ENCODE data around the gene ZMYND8.

ZMYND8 gene

GRCh38 chr20:47238780-47239718, 117.5 kb downstream of the ZMYND8 start:
- Histone ChIP-seq H3K4me3 (ENCODE audit: low read length in 2 of 2) (no peak overlapping the region), H3K18ac (ENCODE audit: low read length) (no peak overlapping the region), H3K4me1 (ENCODE audit: control insufficient read depth in 2 of 2, insufficient read depth in 1 of 2, low read depth in 1 of 2, low read length in 2 of 2) (no peaks in the 10 kb centered on the region), H3K14ac (ENCODE audit: low read length) (no peak overlapping the region), H3K9ac (ENCODE audit: low read depth, low read length, poor library complexity) (no peak overlapping the region), H3K9me3 (replicated peaks in 1 of 2; ENCODE audit: control insufficient read depth in 2 of 2, insufficient read depth in 1 of 2, low read depth in 1 of 2, low read length in 2 of 2) (no peaks in the 10 kb centered on the region), H2BK5ac (ENCODE audit: low read length) (no peak overlapping the region), H3K27ac (replicated peaks; ENCODE audit: low read length) (no peak overlapping the region), H3K23ac (ENCODE audit: low read depth, low read length, poor library complexity) (no peak overlapping the region), H4K91ac (ENCODE audit: low read depth, low read length, poor library complexity) (no peak overlapping the region), H2BK15ac (ENCODE audit: low read length) (no peak overlapping the region), H3K27me3 (ENCODE audit: control insufficient read depth in 3 of 3, insufficient read depth in 3 of 3, low read depth in 1 of 3, low read length in 3 of 3) (no peaks in the 10 kb centered on the region), H3K36me3 (replicated peaks in 1 of 2; ENCODE audit: control insufficient read depth in 2 of 2, insufficient read depth in 2 of 2, low read length in 2 of 2) (peaks cover 39 to 96% of the 10 kb centered on the region in 2 donors), H2BK12ac (ENCODE audit: low read length) (no peak overlapping the region), H2BK120ac (ENCODE audit: low read depth, low read length) (no peak overlapping the region), H2AK5ac (ENCODE audit: low read depth, low read length) (no peak overlapping the region), H3K4ac (ENCODE audit: low read length) (no peak overlapping the region), H4K8ac (ENCODE audit: low read depth, low read length) (no peak overlapping the region), H2AFZ (ENCODE audit: low read length) (no peak overlapping the region), H3K79me1 (ENCODE audit: low read depth, low read length) (peaks cover 2% of the 10 kb centered on the region), H3K4me2 (ENCODE audit: insufficient read depth, low read length, poor library complexity, severe bottlenecking) (no peak overlapping the region)
- WGBS, 2 donors (ENCODE audit: extremely low coverage in 2 of 2, insufficient read length in 2 of 2, insufficient replicate concordance in 1 of 2) = no CpG with 5 or more reads among the region's 51 CpGs
- no peak for DNase-seq (ENCODE audit: low spot score)

- H3K27me3 ChIP-seq (ENCODE audit: control insufficient read depth in 3 of 3, insufficient read depth in 3 of 3, low read depth in 1 of 3, low read length in 3 of 3) = no peaks in the 10 kb centered on the region
- peaks cover 0 to 2% of the 10 kb centered on the region in 2 donors for H3K4me1 ChIP-seq (ENCODE audit: control insufficient read depth in 2 of 2, insufficient read depth in 1 of 2, low read depth in 1 of 2, low read length in 2 of 2)
- no peak overlapping the region for H3K27ac ChIP-seq (replicated peaks; ENCODE audit: low read length)
- H3K4me2 ChIP-seq (ENCODE audit: insufficient read depth, low read length, poor library complexity, severe bottlenecking) = no peak overlapping the region
- H2AFZ ChIP-seq (ENCODE audit: low read length) = no peak overlapping the region
- H3K79me1 ChIP-seq (ENCODE audit: low read depth, low read length) = peaks cover 2% of the 10 kb centered on the region
- no peak overlapping the region for H4K91ac ChIP-seq (ENCODE audit: low read depth, low read length, poor library complexity)
- H3K9ac ChIP-seq (ENCODE audit: low read depth, low read length, poor library complexity) = no peak overlapping the region
- no peak overlapping the region for H2BK12ac ChIP-seq (ENCODE audit: low read length)
- no peak overlapping the region for H3K4ac ChIP-seq (ENCODE audit: low read length)
- peaks cover 47 to 96% of the 10 kb centered on the region in 2 donors for H3K36me3 ChIP-seq (replicated peaks in 1 of 2; ENCODE audit: control insufficient read depth in 2 of 2, insufficient read depth in 2 of 2, low read length in 2 of 2)
- no peak overlapping the region for H4K8ac ChIP-seq (ENCODE audit: low read depth, low read length)
- no peak overlapping the region for H2BK120ac ChIP-seq (ENCODE audit: low read depth, low read length)
- WGBS, 2 donors (ENCODE audit: extremely low coverage in 2 of 2, insufficient read length in 2 of 2, insufficient replicate concordance in 1 of 2) = no CpG with 5 or more reads among the region's 4 CpGs
- no peak for DNase-seq (ENCODE audit: low spot score)
- H3K4me3 ChIP-seq (ENCODE audit: low read length in 2 of 2) = no peak overlapping the region
- H3K14ac ChIP-seq (ENCODE audit: low read length) = no peak overlapping the region
- no peak overlapping the region for H2BK15ac ChIP-seq (ENCODE audit: low read length)
- H3K18ac ChIP-seq (ENCODE audit: low read length) = no peak overlapping the region
- H3K9me3 ChIP-seq (replicated peaks in 1 of 2; ENCODE audit: control insufficient read depth in 2 of 2, insufficient read depth in 1 of 2, low read depth in 1 of 2, low read length in 2 of 2) = no peaks in the 10 kb centered on the region
- H2BK5ac ChIP-seq (ENCODE audit: low read length) = no peak overlapping the region
- no peak overlapping the region for H3K23ac ChIP-seq (ENCODE audit: low read depth, low read length, poor library complexity)
- H2AK5ac ChIP-seq (ENCODE audit: low read depth, low read length) = no peak overlapping the region
Measured at GRCh38 chr20:47237715-47238114, 118.8 kb downstream of the ZMYND8 start.

GRCh38 chr20:47236639-47236900, 119.9 kb downstream of the ZMYND8 start:
- H4K8ac ChIP-seq (ENCODE audit: low read depth, low read length) = no peak overlapping the region
- no peaks in the 10 kb centered on the region for H3K9me3 ChIP-seq (replicated peaks in 1 of 2; ENCODE audit: control insufficient read depth in 2 of 2, insufficient read depth in 1 of 2, low read depth in 1 of 2, low read length in 2 of 2)
- WGBS, 2 donors (ENCODE audit: extremely low coverage in 2 of 2, insufficient read length in 2 of 2, insufficient replicate concordance in 1 of 2) = no CpG with 5 or more reads among the region's 1 CpG
- no peak overlapping the region for H2AFZ ChIP-seq (ENCODE audit: low read length)
- no peak overlapping the region for H2BK120ac ChIP-seq (ENCODE audit: low read depth, low read length)
- no peak overlapping the region for H3K23ac ChIP-seq (ENCODE audit: low read depth, low read length, poor library complexity)
- H3K79me1 ChIP-seq (ENCODE audit: low read depth, low read length) = peaks cover 2% of the 10 kb centered on the region
- peak overlapping the region; percentile 3 for H3K14ac ChIP-seq (ENCODE audit: low read length)
- no peak overlapping the region for H3K4me2 ChIP-seq (ENCODE audit: insufficient read depth, low read length, poor library complexity, severe bottlenecking)
- H2BK5ac ChIP-seq (ENCODE audit: low read length) = no peak overlapping the region
- H3K18ac ChIP-seq (ENCODE audit: low read length) = no peak overlapping the region
- H3K36me3 ChIP-seq (replicated peaks in 1 of 2; ENCODE audit: control insufficient read depth in 2 of 2, insufficient read depth in 2 of 2, low read length in 2 of 2) = peaks cover 43 to 99% of the 10 kb centered on the region in 2 donors
- H3K9ac ChIP-seq (ENCODE audit: low read depth, low read length, poor library complexity) = no peak overlapping the region
- no peaks in the 10 kb centered on the region for H3K27me3 ChIP-seq (ENCODE audit: control insufficient read depth in 3 of 3, insufficient read depth in 3 of 3, low read depth in 1 of 3, low read length in 3 of 3)
- no peak overlapping the region for H2AK5ac ChIP-seq (ENCODE audit: low read depth, low read length)
- no peak overlapping the region for H3K4ac ChIP-seq (ENCODE audit: low read length)
- no peak overlapping the region for H3K27ac ChIP-seq (replicated peaks; ENCODE audit: low read length)
- no peak overlapping the region for H3K4me3 ChIP-seq (ENCODE audit: low read length in 2 of 2)
- H3K4me1 ChIP-seq (ENCODE audit: control insufficient read depth in 2 of 2, insufficient read depth in 1 of 2, low read depth in 1 of 2, low read length in 2 of 2) = peaks cover 0 to 2% of the 10 kb centered on the region in 2 donors
- H2BK15ac ChIP-seq (ENCODE audit: low read length) = no peak overlapping the region
- H2BK12ac ChIP-seq (ENCODE audit: low read length) = no peak overlapping the region
- DNase-seq (ENCODE audit: low spot score) = no peak
- no peak overlapping the region for H4K91ac ChIP-seq (ENCODE audit: low read depth, low read length, poor library complexity)

DNA sequence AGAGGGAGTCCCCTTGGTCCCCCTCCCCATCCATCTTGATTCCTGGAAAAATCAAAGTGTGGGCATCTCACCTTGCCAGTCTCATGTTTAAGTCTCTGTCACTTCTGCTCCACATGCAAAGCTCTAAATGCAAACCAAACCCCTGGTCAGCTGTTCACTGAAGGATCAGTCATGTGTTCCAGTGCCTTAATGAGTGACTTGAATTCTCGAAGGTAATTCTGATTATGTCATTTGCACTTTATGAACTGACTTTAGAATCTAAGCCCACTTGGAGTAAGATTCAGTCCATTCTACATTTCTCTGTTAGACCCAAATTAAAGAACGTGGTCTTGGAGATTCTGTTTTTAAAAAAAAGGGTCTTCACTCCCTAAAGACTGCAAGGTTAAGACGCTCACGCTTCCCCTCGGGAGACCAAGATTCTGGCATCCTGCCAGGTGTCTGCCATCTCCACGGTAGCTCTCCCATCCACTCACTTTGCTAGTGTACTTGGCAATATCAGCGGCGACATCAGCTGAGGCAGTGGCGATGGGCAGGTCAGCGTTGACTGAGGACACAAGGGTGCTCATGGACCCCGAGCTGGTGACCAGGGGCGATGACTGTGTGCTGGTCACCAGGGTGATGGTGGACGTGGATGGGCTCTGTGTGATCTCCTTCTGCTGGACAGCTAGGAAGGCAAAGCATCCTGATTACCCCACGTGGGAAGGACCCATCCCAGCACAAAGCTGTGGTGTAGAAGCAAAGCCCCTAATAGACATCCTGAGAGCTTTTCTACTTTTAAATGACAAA, 120.5 kb downstream of the ZMYND8 start:
- Histone ChIP-seq H3K14ac (ENCODE audit: low read length) (no peak overlapping the region), H3K18ac (ENCODE audit: low read length) (no peak overlapping the region), H3K36me3 (replicated peaks in 1 of 2; ENCODE audit: control insufficient read depth in 2 of 2, insufficient read depth in 2 of 2, low read length in 2 of 2) (peaks cover 40 to 99% of the 10 kb centered on the region in 2 donors), H2BK15ac (ENCODE audit: low read length) (no peak overlapping the region), H3K4me2 (ENCODE audit: insufficient read depth, low read length, poor library complexity, severe bottlenecking) (no peak overlapping the region), H3K23ac (ENCODE audit: low read depth, low read length, poor library complexity) (no peak overlapping the region), H3K27me3 (ENCODE audit: control insufficient read depth in 3 of 3, insufficient read depth in 3 of 3, low read depth in 1 of 3, low read length in 3 of 3) (no peaks in the 10 kb centered on the region), H3K9ac (ENCODE audit: low read depth, low read length, poor library complexity) (peak overlapping the region; percentile 22), H2BK12ac (ENCODE audit: low read length) (no peak overlapping the region), H3K4me3 (ENCODE audit: low read length in 2 of 2) (no peak overlapping the region), H3K4ac (ENCODE audit: low read length) (no peak overlapping the region), H3K4me1 (ENCODE audit: control insufficient read depth in 2 of 2, insufficient read depth in 1 of 2, low read depth in 1 of 2, low read length in 2 of 2) (peaks cover 0 to 4% of the 10 kb centered on the region in 2 donors), H2AFZ (ENCODE audit: low read length) (no peak overlapping the region), H3K79me1 (ENCODE audit: low read depth, low read length) (peaks cover 2% of the 10 kb centered on the region), H4K91ac (ENCODE audit: low read depth, low read length, poor library complexity) (no peak overlapping the region), H4K8ac (ENCODE audit: low read depth, low read length) (no peak overlapping the region), H3K9me3 (replicated peaks in 1 of 2; ENCODE audit: control insufficient read depth in 2 of 2, insufficient read depth in 1 of 2, low read depth in 1 of 2, low read length in 2 of 2) (no peaks in the 10 kb centered on the region), H3K27ac (replicated peaks; ENCODE audit: low read length) (no peak overlapping the region), H2BK5ac (ENCODE audit: low read length) (no peak overlapping the region), H2AK5ac (ENCODE audit: low read depth, low read length) (no peak overlapping the region), H2BK120ac (ENCODE audit: low read depth, low read length) (no peak overlapping the region)
- no peak for DNase-seq (ENCODE audit: low spot score)
- no CpG with 5 or more reads among the region's 14 CpGs for WGBS, 2 donors (ENCODE audit: extremely low coverage in 2 of 2, insufficient read length in 2 of 2, insufficient replicate concordance in 1 of 2)

Measured in neuronal stem cell (in vitro differentiated cells).